H1 (cell line): Measurements from ENCODE around the gene ING1. TPM values are rescaled to one million over a fixed set of nuclear protein-coding genes. Genes with fewer than 3 reads are reported as not detected.

Experiments
- CHD7 ChIP-seq: fragments of 300-600 bp; sonication (generic); IDR thresholded peaks from 2 replicates; pipeline ENCODE4 v1.7.1; 2012; ENCODE audit warnings: low read length, moderate library complexity, mild to moderate bottlenecking, inconsistent platforms; ENCODE audit not compliant: insufficient replicate concordance
- polyA plus RNA-seq, 7 experiments: library from polyadenylated mRNA; depleted of rRNA in 3 of 7; stranded (reverse) in 5 of 7; unstranded in 2 of 7; fragments of >200 nt in 5 of 7; fragments of 200-250 nt in 2 of 7; gene quantifications; 1 replicate in 5 of 7; 2 replicates in 1 of 7; 4 replicates in 1 of 7; pipeline versions ENCODE4 v1.2.1 to v1.2.3, GENCODE V29; 2011 to 2013; ENCODE audit warnings: missing spikeins in 2 of 7, mixed read lengths in 2 of 7
- total RNA-seq: library from RNA; stranded (reverse); fragmentation: NEBNext Ultra II Directional; extraction: Animal tissue kit (Norgen Biotek cat#: 25700); gene quantifications from 2 replicates; pipeline ENCODE4 v1.2.1, GENCODE V29; 2021

Gene ING1
- total and polyA plus RNA-seq, 2 of the 8 experiments (the other 6 are each of a cell fraction or from before 2014, with no cell fraction given): 22.3 to 26.6 TPM

DNA sequence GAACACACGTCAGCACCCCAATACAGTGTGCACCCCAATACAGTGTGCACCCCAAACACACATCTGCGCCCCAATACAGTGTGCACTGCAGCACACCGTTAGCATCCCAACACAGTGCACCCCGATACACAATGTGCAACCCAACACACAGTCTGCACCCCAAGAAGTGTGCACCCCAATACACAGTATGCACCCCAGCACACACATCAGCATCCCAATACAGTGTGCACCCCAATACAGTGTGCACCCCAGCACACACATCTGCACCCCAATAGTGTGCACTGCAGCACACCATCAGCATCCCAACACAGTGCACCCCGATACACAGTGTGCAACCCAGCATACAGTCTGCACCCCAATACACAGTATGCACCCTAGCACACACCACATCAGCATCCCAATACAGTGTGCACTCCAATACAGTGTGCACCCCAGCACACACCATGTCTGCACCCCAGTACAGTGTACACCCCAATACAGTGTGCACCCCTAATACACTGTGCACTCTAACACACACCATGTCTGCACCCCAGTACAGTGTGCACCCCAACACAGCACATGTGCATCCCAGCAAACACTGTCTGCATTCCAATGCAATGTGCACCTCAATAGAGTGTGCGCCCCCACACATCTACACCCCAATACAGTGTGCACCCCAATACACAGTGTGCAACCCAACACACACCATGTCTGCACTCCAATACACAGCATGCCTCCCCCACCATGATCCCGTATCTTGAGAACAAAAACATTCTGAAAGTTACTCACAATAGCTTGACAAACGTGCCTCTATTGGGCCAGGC is 6.7 kb upstream of the ING1 start (continued):
- TF ChIP-seq CHD7: peak; percentile 95
